HG03159 (cell line): ENCODE measurements around the gene MAP3K9.

Experiments used
- ATAC-seq: cut with Tn5 transposase; IDR thresholded peaks from one replicate; pipeline ENCODE4 v1.9.1; 2021; ENCODE audit warnings: mild to moderate bottlenecking, moderate library complexity; ENCODE audit not compliant: unreplicated experiment

Gene MAP3K9

GRCh38 chr14:70821584-70822529, 12.5 kb upstream of the MAP3K9 start:
- no peak for ATAC-seq

GRCh38 chr14:70816525-70816924, 7.2 kb upstream of the MAP3K9 start:
- ATAC-seq, result no peak

GRCh38 chr14:70814466-70814865, 5.2 kb upstream of the MAP3K9 start:
- no peak for ATAC-seq

- ATAC-seq, result no peak
These were observed 3.0 kb upstream of the MAP3K9 start for GRCh38 chr14:70812124-70812818.

GRCh38 chr14:70811578-70811977, 2.3 kb upstream of the MAP3K9 start:
- ATAC-seq, result no peak

- no peak for ATAC-seq
These were observed 1.7 kb upstream of the MAP3K9 start for GRCh38 chr14:70811050-70811449.

- ATAC-seq, result no peak
These were observed 1.3 kb upstream of the MAP3K9 start for GRCh38 chr14:70810621-70811020.

GRCh38 chr14:70808416-70809224, 693 bp downstream of the MAP3K9 start:
- ATAC-seq, result peak; percentile 18

GRCh38 chr14:70807898-70808415, 1.4 kb downstream of the MAP3K9 start:
- ATAC-seq, result peak; percentile 26

- ATAC-seq, result no peak
These were observed 4.7 kb downstream of the MAP3K9 start for GRCh38 chr14:70804556-70805162.

GRCh38 chr14:70803321-70804310, 5.7 kb downstream of the MAP3K9 start:
- peak; percentile 79 for ATAC-seq

- ATAC-seq, result no peak
These were observed 6.9 kb downstream of the MAP3K9 start for GRCh38 chr14:70802379-70802778.

- ATAC-seq, result no peak
These were observed 7.5 kb downstream of the MAP3K9 start for GRCh38 chr14:70801836-70802235.

GRCh38 chr14:70796551-70796950, 12.8 kb downstream of the MAP3K9 start:
- no peak for ATAC-seq

- no peak for ATAC-seq
These were observed 15.0 kb downstream of the MAP3K9 start for GRCh38 chr14:70794294-70794693.

- no peak for ATAC-seq
These were observed 15.7 kb downstream of the MAP3K9 start for GRCh38 chr14:70793637-70794036.

- no peak for ATAC-seq
These were observed 16.4 kb downstream of the MAP3K9 start for GRCh38 chr14:70792939-70793338.

- ATAC-seq, result no peak
These were observed 17.3 kb downstream of the MAP3K9 start for GRCh38 chr14:70791971-70792370.

- ATAC-seq, result no peak
These were observed 19.4 kb downstream of the MAP3K9 start for GRCh38 chr14:70789961-70790360.
